ENCODE data around the gene SLN.

The SLN gene

GRCh38 chr11:107743191-107743590 lies 31.3 kb upstream of the SLN start:
- WGBS, 2 experiments (ENCODE audit: insufficient coverage in 2 of 2), result 56 to 66% methylated on average over 2 to 3 of the region's 3 CpGs
- Histone ChIP-seq H3K4me1 (ENCODE audit: control insufficient read depth, insufficient read depth, low read length, poor library complexity, severe bottlenecking) (no peaks in the 10 kb centered on the region), H3K9me3 (ENCODE audit: control insufficient read depth, low read length) (no peaks in the 10 kb centered on the region), H3K27ac (ENCODE audit: low read depth, low read length, severe bottlenecking) (no peak overlapping the region), H3K36me3 (ENCODE audit: control insufficient read depth, insufficient read depth, low read length) (no peaks in the 10 kb centered on the region), H3K4me3 (ENCODE audit: extremely low read depth, insufficient read depth, low read length, poor library complexity, severe bottlenecking) (no peak overlapping the region)

- 43 to 54% methylated on average over 3 to 7 of the region's 7 CpGs for WGBS, 2 experiments (ENCODE audit: insufficient coverage in 2 of 2)
- no peak overlapping the region for H3K27ac ChIP-seq (ENCODE audit: low read depth, low read length, severe bottlenecking)
- no peaks in the 10 kb centered on the region for H3K9me3 ChIP-seq (ENCODE audit: control insufficient read depth, low read length)
- no peak overlapping the region for H3K4me3 ChIP-seq (ENCODE audit: extremely low read depth, insufficient read depth, low read length, poor library complexity, severe bottlenecking)
- no peaks in the 10 kb centered on the region for H3K36me3 ChIP-seq (ENCODE audit: control insufficient read depth, insufficient read depth, low read length)
- H3K4me1 ChIP-seq (ENCODE audit: control insufficient read depth, insufficient read depth, low read length, poor library complexity, severe bottlenecking), result no peaks in the 10 kb centered on the region
Measured at GRCh38 chr11:107741044-107741823, 29.4 kb upstream of the SLN start.

GRCh38 chr11:107740271-107740670 lies 28.4 kb upstream of the SLN start:
- Histone ChIP-seq H3K27ac (ENCODE audit: low read depth, low read length, severe bottlenecking) (no peak overlapping the region), H3K36me3 (ENCODE audit: control insufficient read depth, insufficient read depth, low read length) (no peaks in the 10 kb centered on the region), H3K4me3 (ENCODE audit: extremely low read depth, insufficient read depth, low read length, poor library complexity, severe bottlenecking) (no peak overlapping the region), H3K4me1 (ENCODE audit: control insufficient read depth, insufficient read depth, low read length, poor library complexity, severe bottlenecking) (no peaks in the 10 kb centered on the region), H3K9me3 (ENCODE audit: control insufficient read depth, low read length) (no peaks in the 10 kb centered on the region)
- 80% methylated on average over 1 of the region's 4 CpGs; no CpG with 5 or more reads in 1 of the 2 experiments for WGBS, 2 experiments (ENCODE audit: insufficient coverage in 2 of 2)

GRCh38 chr11:107736546-107736945 lies 24.7 kb upstream of the SLN start:
- no peaks in the 10 kb centered on the region for H3K36me3 ChIP-seq (ENCODE audit: control insufficient read depth, insufficient read depth, low read length)
- no peaks in the 10 kb centered on the region for H3K9me3 ChIP-seq (ENCODE audit: control insufficient read depth, low read length)
- no peaks in the 10 kb centered on the region for H3K4me1 ChIP-seq (ENCODE audit: control insufficient read depth, insufficient read depth, low read length, poor library complexity, severe bottlenecking)
- H3K27ac ChIP-seq (ENCODE audit: low read depth, low read length, severe bottlenecking), result no peak overlapping the region
- no peak overlapping the region for H3K4me3 ChIP-seq (ENCODE audit: extremely low read depth, insufficient read depth, low read length, poor library complexity, severe bottlenecking)
- WGBS, 2 experiments (ENCODE audit: insufficient coverage in 2 of 2), result 50 to 88% methylated on average over 1 of the region's 1 CpG

GRCh38 chr11:107733518-107733917 lies 21.7 kb upstream of the SLN start:
- Histone ChIP-seq H3K36me3 (ENCODE audit: control insufficient read depth, insufficient read depth, low read length) (no peaks in the 10 kb centered on the region), H3K27ac (ENCODE audit: low read depth, low read length, severe bottlenecking) (no peak overlapping the region), H3K4me3 (ENCODE audit: extremely low read depth, insufficient read depth, low read length, poor library complexity, severe bottlenecking) (no peak overlapping the region), H3K4me1 (ENCODE audit: control insufficient read depth, insufficient read depth, low read length, poor library complexity, severe bottlenecking) (no peaks in the 10 kb centered on the region), H3K9me3 (ENCODE audit: control insufficient read depth, low read length) (no peaks in the 10 kb centered on the region)
- 71 to 86% methylated on average over 2 of the region's 3 CpGs for WGBS, 2 experiments (ENCODE audit: insufficient coverage in 2 of 2)

GRCh38 chr11:107732689-107733051 lies 20.8 kb upstream of the SLN start:
- WGBS, 2 experiments (ENCODE audit: insufficient coverage in 2 of 2), result 90 to 93% methylated on average over 10 of the region's 10 CpGs
- no peak overlapping the region for H3K27ac ChIP-seq (ENCODE audit: low read depth, low read length, severe bottlenecking)
- H3K9me3 ChIP-seq (ENCODE audit: control insufficient read depth, low read length), result no peaks in the 10 kb centered on the region
- no peak overlapping the region for H3K4me3 ChIP-seq (ENCODE audit: extremely low read depth, insufficient read depth, low read length, poor library complexity, severe bottlenecking)
- no peaks in the 10 kb centered on the region for H3K4me1 ChIP-seq (ENCODE audit: control insufficient read depth, insufficient read depth, low read length, poor library complexity, severe bottlenecking)
- no peaks in the 10 kb centered on the region for H3K36me3 ChIP-seq (ENCODE audit: control insufficient read depth, insufficient read depth, low read length)

GRCh38 chr11:107731941-107732688 lies 20.3 kb upstream of the SLN start:
- H3K4me3 ChIP-seq (ENCODE audit: extremely low read depth, insufficient read depth, low read length, poor library complexity, severe bottlenecking), result no peak overlapping the region
- no peaks in the 10 kb centered on the region for H3K9me3 ChIP-seq (ENCODE audit: control insufficient read depth, low read length)
- no peaks in the 10 kb centered on the region for H3K36me3 ChIP-seq (ENCODE audit: control insufficient read depth, insufficient read depth, low read length)
- H3K4me1 ChIP-seq (ENCODE audit: control insufficient read depth, insufficient read depth, low read length, poor library complexity, severe bottlenecking), result no peaks in the 10 kb centered on the region
- WGBS, 2 experiments (ENCODE audit: insufficient coverage in 2 of 2), result 92% methylated on average over 2 of the region's 12 CpGs; no CpG with 5 or more reads in 1 of the 2 experiments
- no peak overlapping the region for H3K27ac ChIP-seq (ENCODE audit: low read depth, low read length, severe bottlenecking)

GRCh38 chr11:107722662-107723061 lies 10.8 kb upstream of the SLN start:
- Histone ChIP-seq H3K4me1 (ENCODE audit: control insufficient read depth, insufficient read depth, low read length, poor library complexity, severe bottlenecking) (no peaks in the 10 kb centered on the region), H3K9me3 (ENCODE audit: control insufficient read depth, low read length) (no peaks in the 10 kb centered on the region), H3K27ac (ENCODE audit: low read depth, low read length, severe bottlenecking) (no peak overlapping the region), H3K36me3 (ENCODE audit: control insufficient read depth, insufficient read depth, low read length) (no peaks in the 10 kb centered on the region), H3K4me3 (ENCODE audit: extremely low read depth, insufficient read depth, low read length, poor library complexity, severe bottlenecking) (no peak overlapping the region)

GRCh38 chr11:107721207-107721606 lies 9.4 kb upstream of the SLN start:
- Histone ChIP-seq H3K4me3 (ENCODE audit: extremely low read depth, insufficient read depth, low read length, poor library complexity, severe bottlenecking) (no peak overlapping the region), H3K4me1 (ENCODE audit: control insufficient read depth, insufficient read depth, low read length, poor library complexity, severe bottlenecking) (no peaks in the 10 kb centered on the region), H3K9me3 (ENCODE audit: control insufficient read depth, low read length) (no peaks in the 10 kb centered on the region), H3K27ac (ENCODE audit: low read depth, low read length, severe bottlenecking) (no peak overlapping the region), H3K36me3 (ENCODE audit: control insufficient read depth, insufficient read depth, low read length) (no peaks in the 10 kb centered on the region)
- WGBS, 2 experiments (ENCODE audit: insufficient coverage in 2 of 2), result 80 to 90% methylated on average over 2 of the region's 2 CpGs

- H3K36me3 ChIP-seq (ENCODE audit: control insufficient read depth, insufficient read depth, low read length), result no peaks in the 10 kb centered on the region
- no peaks in the 10 kb centered on the region for H3K9me3 ChIP-seq (ENCODE audit: control insufficient read depth, low read length)
- no peaks in the 10 kb centered on the region for H3K4me1 ChIP-seq (ENCODE audit: control insufficient read depth, insufficient read depth, low read length, poor library complexity, severe bottlenecking)
- no CpG with 5 or more reads among the region's 2 CpGs for WGBS, 2 experiments (ENCODE audit: insufficient coverage in 2 of 2)
- H3K4me3 ChIP-seq (ENCODE audit: extremely low read depth, insufficient read depth, low read length, poor library complexity, severe bottlenecking), result no peak overlapping the region
- no peak overlapping the region for H3K27ac ChIP-seq (ENCODE audit: low read depth, low read length, severe bottlenecking)
Measured at GRCh38 chr11:107720303-107720774, 8.5 kb upstream of the SLN start.
